ENCODE data around the gene MARCHF3. TPM values are rescaled to one million over a fixed set of nuclear protein-coding genes. Genes with fewer than 3 reads are reported as not detected.
"Not testable (repeated sequence)": the region's sequence is repeated elsewhere in the genome, so short reads cannot be mapped to it uniquely, and the experiment has no call there.

The MARCHF3 gene
- total and polyA plus RNA-seq, 10 donors: 2.3 to 14.8 (median 10.9) TPM

- TF ChIP-seq CTCF (IDR thresholded peaks at IDR 0.05 in 8 of 11, conservative IDR thresholded peaks at IDR 0.05 in 3 of 11): no peak
- no peak for TF ChIP-seq POLR2AphosphoS5 (IDR thresholded peaks at IDR 0.05)
- TF ChIP-seq POLR2A (IDR thresholded peaks at IDR 0.05): no peak
- Histone ChIP-seq H3K4me3 (no peak overlapping the region), H3K36me3 (peaks cover 0 to 38% (median 0%) of the 10 kb centered on the region in 6 donors), H3K4me1 (no peaks in the 10 kb centered on the region), H3K27me3 (replicated peaks in 1 of 7) (no peaks in the 10 kb centered on the region), H3K9me3 (peaks cover 0 to 13% (median 0%) of the 10 kb centered on the region in 8 donors), H3K27ac (no peak overlapping the region)
- DNase-seq: no peak
- intact Hi-C loops (cut with DNase I; ENCODE audit: low total_unique reads): no loop called here
- WGBS, 5 donors: 81 to 92% (median 88%) methylated on average over 3 of the region's 3 CpGs
Observed at GRCh38 chr5:127055880-127056653, 25.7 kb upstream of the MARCHF3 start.

- Histone ChIP-seq H3K36me3 (peaks cover 0 to 38% (median 0%) of the 10 kb centered on the region in 6 donors), H3K9me3 (peaks cover 0 to 13% (median 0%) of the 10 kb centered on the region in 8 donors)
- intact Hi-C loops (cut with DNase I; ENCODE audit: low total_unique reads); H3K27me3 ChIP-seq (replicated peaks in 1 of 7); H3K4me3 ChIP-seq; H3K27ac ChIP-seq; DNase-seq; H3K4me1 ChIP-seq: not testable (repeated sequence)
- 94 to 98% (median 97%) methylated on average over 6 of the region's 6 CpGs for WGBS, 5 donors
Observed at GRCh38 chr5:127053551-127053950, 23.2 kb upstream of the MARCHF3 start.

GRCh38 chr5:127053049-127053448 is 22.7 kb upstream of the MARCHF3 start:
- no peak overlapping the region for H3K27ac ChIP-seq
- H3K9me3 ChIP-seq: peaks cover 0 to 13% (median 0%) of the 10 kb centered on the region in 8 donors
- TF ChIP-seq POLR2A (IDR thresholded peaks at IDR 0.05): no peak
- no peak for TF ChIP-seq CTCF (IDR thresholded peaks at IDR 0.05 in 8 of 11, conservative IDR thresholded peaks at IDR 0.05 in 3 of 11)
- TF ChIP-seq POLR2AphosphoS5 (IDR thresholded peaks at IDR 0.05): no peak
- no peaks in the 10 kb centered on the region for H3K4me1 ChIP-seq
- H3K36me3 ChIP-seq: peaks cover 0 to 34% (median 0%) of the 10 kb centered on the region in 6 donors
- intact Hi-C loops (cut with DNase I; ENCODE audit: low total_unique reads): no loop called here
- no peaks in the 10 kb centered on the region for H3K27me3 ChIP-seq (replicated peaks in 1 of 7)
- H3K4me3 ChIP-seq: no peak overlapping the region
- DNase-seq: no peak
- WGBS, 5 donors: 85 to 95% (median 90%) methylated on average over 3 of the region's 3 CpGs

GRCh38 chr5:127051591-127051990 is 21.2 kb upstream of the MARCHF3 start:
- peaks cover 0 to 24% (median 0%) of the 10 kb centered on the region in 6 donors for H3K36me3 ChIP-seq
- intact Hi-C loops (cut with DNase I; ENCODE audit: low total_unique reads): no loop called here
- H3K9me3 ChIP-seq: peaks cover 0 to 11% (median 0%) of the 10 kb centered on the region in 8 donors
- 83 to 95% (median 94%) methylated on average over 1 of the region's 1 CpG for WGBS, 5 donors
- H3K27ac ChIP-seq: no peak overlapping the region
- H3K4me3 ChIP-seq: no peak overlapping the region
- no peak for TF ChIP-seq POLR2AphosphoS5 (IDR thresholded peaks at IDR 0.05)
- TF ChIP-seq POLR2A (IDR thresholded peaks at IDR 0.05): no peak
- TF ChIP-seq CTCF (IDR thresholded peaks at IDR 0.05 in 8 of 11, conservative IDR thresholded peaks at IDR 0.05 in 3 of 11): no peak
- DNase-seq: no peak
- H3K4me1 ChIP-seq: no peaks in the 10 kb centered on the region
- H3K27me3 ChIP-seq (replicated peaks in 1 of 7): no peaks in the 10 kb centered on the region

All from spleen (tissue), 11 donors.